Tibial nerve (tissue), 4 donors: Measurements from ENCODE around the gene TIAM1. TPM values are rescaled to one million over a fixed set of nuclear protein-coding genes. Genes with fewer than 3 reads are reported as not detected.

Experiments used
- DNase-seq, 2 donors: peaks; one replicate each; pipeline ENCODE4 v3.0.0-alpha.2; 2019; ENCODE audit warnings: low spot score in 2 of 2
- H3K27ac ChIP-seq, 4 donors: fragments of 200-600 bp; sonication (generic) in 3 of 4; one replicate each; pipeline ENCODE4 v1.5.1; 2017 to 2019; ENCODE audit warnings: mild to moderate bottlenecking in 1 of 4
- H3K27me3 ChIP-seq, 2 donors: fragments of 200-600 bp; sonication (generic) in 1 of 2; one replicate each; pipeline versions ENCODE4 v1.5.1 to v1.6.0; 2017 to 2019
- H3K36me3 ChIP-seq, 3 donors: fragments of 200-600 bp; sonication (generic); one replicate each; pipeline ENCODE4 v1.5.1; 2018 to 2019
- H3K4me1 ChIP-seq, 4 donors: fragments of 200-600 bp; sonication (generic) in 3 of 4; one replicate each; pipeline ENCODE4 v1.5.1; 2017 to 2019
- H3K4me3 ChIP-seq, 4 donors: fragments of 200-600 bp; sonication (generic) in 3 of 4; one replicate each; pipeline ENCODE4 v1.5.1; 2017 to 2019; ENCODE audit warnings: mild to moderate bottlenecking in 1 of 4, moderate library complexity in 1 of 4
- H3K9me3 ChIP-seq, 4 donors: fragments of 200-600 bp; sonication (generic) in 3 of 4; one replicate each; pipeline ENCODE4 v1.5.1; 2017 to 2019
- CTCF ChIP-seq, 5 experiments: fragments of 200-600 bp in 3 of 5; fragments of 450-650 bp in 2 of 5; sonication (generic) in 3 of 5; IDR thresholded peaks; one replicate each; pipeline ENCODE4 v1.5.1; 2016 to 2019; ENCODE audit warnings: antibody characterized with exemption in 5 of 5, mild to moderate bottlenecking in 3 of 5, moderate library complexity in 2 of 5
- EP300 ChIP-seq, 2 donors: sonication (generic); formaldehyde crosslinking; IDR thresholded peaks; one replicate each; pipeline ENCODE4 v1.6.1; 2017; ENCODE audit warnings: antibody characterized with exemption in 2 of 2, mild to moderate bottlenecking in 1 of 2
- POLR2A ChIP-seq, 2 donors: fragments of 450-650 bp; IDR thresholded peaks; one replicate each; pipeline ENCODE4 v1.6.1; 2017; ENCODE audit warnings: antibody characterized with exemption in 2 of 2, mild to moderate bottlenecking in 2 of 2, moderate library complexity in 2 of 2
- WGBS, 2 donors: methylation state at CpG; one replicate each; pipeline ENCODE4 v1.1.5; 2018; 5-methylcytosine and 5-hydroxymethylcytosine counted together
- total RNA-seq, 4 donors: library from RNA; depleted of rRNA; stranded (reverse); fragments of >200 nt; gene quantifications; one replicate each; pipeline ENCODE4 v1.1.0, GENCODE V29; 2016

Gene TIAM1
- total RNA-seq, 4 donors from 2014 or later: 25.3 to 44.7 (median 31.6) TPM

GRCh38 chr21:31262728-31263127 lies 81.3 kb downstream of the TIAM1 start:
- TF ChIP-seq CTCF (IDR thresholded peaks at IDR 0.05) (no peak), POLR2A (IDR thresholded peaks at IDR 0.05) (no peak), EP300 (IDR thresholded peaks at IDR 0.05) (no peak)
- H3K27me3 ChIP-seq: no peaks in the 10 kb centered on the region
- WGBS, 2 donors: 53 to 61% methylated on average over 4 of the region's 4 CpGs
- H3K4me1 ChIP-seq: peaks cover 0 to 19% (median 0%) of the 10 kb centered on the region in 4 donors
- H3K9me3 ChIP-seq: no peaks in the 10 kb centered on the region
- no peak overlapping the region for H3K4me3 ChIP-seq
- no peak overlapping the region for H3K27ac ChIP-seq
- no peak for DNase-seq
- H3K36me3 ChIP-seq: no peaks in the 10 kb centered on the region

DNA sequence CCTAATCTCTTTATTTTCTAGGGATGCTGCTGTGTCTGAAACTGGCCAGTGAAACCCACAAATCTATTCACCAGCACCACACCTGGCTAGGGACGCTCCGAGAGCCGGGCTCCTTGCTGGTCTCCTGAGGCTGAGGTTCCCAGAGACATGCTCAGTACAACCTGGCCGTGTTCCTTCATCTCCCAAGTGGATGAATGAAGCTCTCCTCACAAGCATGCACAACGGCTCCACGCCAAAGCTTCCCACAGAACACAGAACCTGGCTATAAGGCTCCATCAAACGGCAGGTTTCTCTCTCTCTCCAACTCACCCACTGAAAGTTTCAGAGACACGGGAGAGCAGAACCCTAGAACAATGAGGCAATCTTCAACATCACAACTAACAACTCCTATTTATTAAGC lies 82.3 kb downstream of the TIAM1 start:
- DNase-seq: no peak
- Histone ChIP-seq H3K4me1 (peaks cover 0 to 19% (median 0%) of the 10 kb centered on the region in 4 donors), H3K4me3 (no peak overlapping the region), H3K27me3 (no peaks in the 10 kb centered on the region), H3K9me3 (no peaks in the 10 kb centered on the region), H3K36me3 (no peaks in the 10 kb centered on the region), H3K27ac (no peak overlapping the region)
- WGBS, 2 donors: 69 to 72% methylated on average over 8 of the region's 8 CpGs
- TF ChIP-seq EP300 (IDR thresholded peaks at IDR 0.05) (no peak), POLR2A (IDR thresholded peaks at IDR 0.05) (no peak), CTCF (IDR thresholded peaks at IDR 0.05) (no peak)

DNA sequence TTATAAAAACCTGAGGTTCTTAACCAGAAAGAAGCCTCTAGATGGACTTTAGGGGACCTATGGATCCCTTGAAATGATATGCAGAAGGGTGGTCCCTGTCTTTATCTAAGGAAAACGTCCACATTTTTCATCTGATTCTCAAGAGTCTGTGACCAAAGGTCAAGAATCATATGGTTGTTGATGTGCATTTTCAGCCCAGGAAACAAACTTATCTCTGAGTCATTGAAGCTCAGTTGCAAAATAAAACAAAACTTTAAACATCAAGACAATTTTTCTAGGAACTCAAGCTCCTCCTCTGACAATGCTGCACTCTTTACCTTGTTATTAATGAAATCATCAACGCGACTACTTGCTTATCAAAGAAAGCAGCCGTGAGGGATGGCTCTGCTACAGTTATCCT lies 83.3 kb downstream of the TIAM1 start:
- WGBS, 2 donors: 59 to 69% methylated on average over 4 of the region's 4 CpGs
- Histone ChIP-seq H3K9me3 (no peaks in the 10 kb centered on the region), H3K27me3 (no peaks in the 10 kb centered on the region), H3K4me3 (no peak overlapping the region), H3K4me1 (peaks cover 0 to 17% (median 0%) of the 10 kb centered on the region in 4 donors), H3K27ac (no peak overlapping the region), H3K36me3 (no peaks in the 10 kb centered on the region)
- DNase-seq: no peak
- TF ChIP-seq POLR2A (IDR thresholded peaks at IDR 0.05) (no peak), EP300 (IDR thresholded peaks at IDR 0.05) (no peak), CTCF (IDR thresholded peaks at IDR 0.05) (no peak)

DNA sequence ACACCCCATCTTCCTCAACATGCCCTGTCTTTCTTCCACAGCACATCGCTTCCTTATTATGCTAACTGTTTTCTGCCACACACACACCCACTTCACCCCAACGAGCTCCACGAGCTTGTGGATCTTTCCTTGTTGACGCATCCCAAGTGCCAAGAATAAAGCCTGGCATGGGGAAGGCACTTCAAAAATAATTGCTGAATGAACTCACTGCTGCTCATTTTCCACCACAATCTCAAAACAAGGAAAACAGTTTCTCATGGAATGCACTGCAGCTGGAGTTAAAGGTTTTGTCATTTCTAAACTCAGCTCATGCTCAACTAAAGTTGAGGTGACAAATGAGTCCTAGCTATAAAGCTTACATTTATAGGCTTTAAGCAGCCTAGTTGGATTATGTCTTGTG lies 86.0 kb downstream of the TIAM1 start:
- no peak overlapping the region for H3K4me3 ChIP-seq
- DNase-seq: no peak
- WGBS, 2 donors: 57 to 68% methylated on average over 4 of the region's 4 CpGs
- H3K9me3 ChIP-seq: no peaks in the 10 kb centered on the region
- H3K4me1 ChIP-seq: peaks cover 0 to 10% (median 0%) of the 10 kb centered on the region in 4 donors
- H3K27ac ChIP-seq: no peak overlapping the region
- TF ChIP-seq CTCF (IDR thresholded peaks at IDR 0.05) (no peak), EP300 (IDR thresholded peaks at IDR 0.05) (no peak), POLR2A (IDR thresholded peaks at IDR 0.05) (no peak)
- H3K27me3 ChIP-seq: no peaks in the 10 kb centered on the region
- H3K36me3 ChIP-seq: no peaks in the 10 kb centered on the region

- TF ChIP-seq CTCF (IDR thresholded peaks at IDR 0.05): no peak
- TF ChIP-seq POLR2A (IDR thresholded peaks at IDR 0.05): no peak
- TF ChIP-seq EP300 (IDR thresholded peaks at IDR 0.05): no peak
- H3K27me3 ChIP-seq: no peaks in the 10 kb centered on the region
- H3K36me3 ChIP-seq: no peaks in the 10 kb centered on the region
- no peak overlapping the region for H3K27ac ChIP-seq
- H3K9me3 ChIP-seq: no peaks in the 10 kb centered on the region
- no peak overlapping the region for H3K4me3 ChIP-seq
- peaks cover 0 to 5% (median 0%) of the 10 kb centered on the region in 4 donors for H3K4me1 ChIP-seq
- DNase-seq: no peak
- WGBS, 2 donors: 72 to 75% methylated on average over 3 of the region's 3 CpGs
These were observed 86.8 kb downstream of the TIAM1 start for GRCh38 chr21:31257265-31257664.
